ENCODE measurements around the gene ART1. TPM values are rescaled to one million over a fixed set of nuclear protein-coding genes. Genes with fewer than 3 reads are reported as not detected.
A peak's percentile ranks its signal among the peaks of the same experiment; 100 is the strongest.

ART1 gene
- total and polyA plus RNA-seq, 2 experiments from 2014 or later: 0.30 TPM; not detected in 1

DNA sequence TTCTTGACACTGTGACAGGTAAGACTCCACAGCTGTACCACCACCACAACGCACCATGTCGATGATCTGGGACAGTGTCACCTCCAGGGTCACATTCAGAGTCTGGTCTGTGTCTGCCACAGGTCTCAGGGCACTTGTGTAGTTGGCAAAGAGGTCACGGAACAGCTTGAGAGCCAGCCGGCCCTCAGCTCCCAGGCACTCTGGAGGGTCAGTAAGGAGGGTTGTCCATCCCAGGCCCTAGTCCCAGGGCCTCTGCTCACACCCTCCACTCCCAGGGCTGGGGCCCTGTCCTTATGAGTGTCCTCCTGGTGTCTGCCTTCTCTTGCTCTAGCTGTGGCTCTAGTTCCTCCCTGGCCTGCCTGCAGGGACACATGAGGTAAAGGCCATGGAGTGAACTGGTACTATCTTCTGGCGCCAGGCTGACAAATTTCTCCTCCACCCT is 24.8 kb downstream of the ART1 start:
- Histone ChIP-seq H3K9me3 (ENCODE audit: low read depth) (no peaks in the 10 kb centered on the region), H3K27me3 (no peaks in the 10 kb centered on the region), H3K27ac (peak overlapping the region; percentile 68), H3K36me3 (peaks cover 15% of the 10 kb centered on the region), H3K4me1 (ENCODE audit: low read depth) (peaks cover 9% of the 10 kb centered on the region), H3K4me3 (no peak overlapping the region)
- DNase-seq (ENCODE audit: low read depth in 1 of 2, low spot score in 1 of 2): peak in 1 of 2 donors; percentile 52
- TF ChIP-seq, protein P1, sequence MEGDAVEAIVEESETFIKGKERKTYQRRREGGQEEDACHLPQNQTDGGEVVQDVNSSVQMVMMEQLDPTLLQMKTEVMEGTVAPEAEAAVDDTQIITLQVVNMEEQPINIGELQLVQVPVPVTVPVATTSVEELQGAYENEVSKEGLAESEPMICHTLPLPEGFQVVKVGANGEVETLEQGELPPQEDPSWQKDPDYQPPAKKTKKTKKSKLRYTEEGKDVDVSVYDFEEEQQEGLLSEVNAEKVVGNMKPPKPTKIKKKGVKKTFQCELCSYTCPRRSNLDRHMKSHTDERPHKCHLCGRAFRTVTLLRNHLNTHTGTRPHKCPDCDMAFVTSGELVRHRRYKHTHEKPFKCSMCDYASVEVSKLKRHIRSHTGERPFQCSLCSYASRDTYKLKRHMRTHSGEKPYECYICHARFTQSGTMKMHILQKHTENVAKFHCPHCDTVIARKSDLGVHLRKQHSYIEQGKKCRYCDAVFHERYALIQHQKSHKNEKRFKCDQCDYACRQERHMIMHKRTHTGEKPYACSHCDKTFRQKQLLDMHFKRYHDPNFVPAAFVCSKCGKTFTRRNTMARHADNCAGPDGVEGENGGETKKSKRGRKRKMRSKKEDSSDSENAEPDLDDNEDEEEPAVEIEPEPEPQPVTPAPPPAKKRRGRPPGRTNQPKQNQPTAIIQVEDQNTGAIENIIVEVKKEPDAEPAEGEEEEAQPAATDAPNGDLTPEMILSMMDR (IDR thresholded peaks at IDR 0.05; ENCODE audit: low read depth, low read length): no peak

DNA sequence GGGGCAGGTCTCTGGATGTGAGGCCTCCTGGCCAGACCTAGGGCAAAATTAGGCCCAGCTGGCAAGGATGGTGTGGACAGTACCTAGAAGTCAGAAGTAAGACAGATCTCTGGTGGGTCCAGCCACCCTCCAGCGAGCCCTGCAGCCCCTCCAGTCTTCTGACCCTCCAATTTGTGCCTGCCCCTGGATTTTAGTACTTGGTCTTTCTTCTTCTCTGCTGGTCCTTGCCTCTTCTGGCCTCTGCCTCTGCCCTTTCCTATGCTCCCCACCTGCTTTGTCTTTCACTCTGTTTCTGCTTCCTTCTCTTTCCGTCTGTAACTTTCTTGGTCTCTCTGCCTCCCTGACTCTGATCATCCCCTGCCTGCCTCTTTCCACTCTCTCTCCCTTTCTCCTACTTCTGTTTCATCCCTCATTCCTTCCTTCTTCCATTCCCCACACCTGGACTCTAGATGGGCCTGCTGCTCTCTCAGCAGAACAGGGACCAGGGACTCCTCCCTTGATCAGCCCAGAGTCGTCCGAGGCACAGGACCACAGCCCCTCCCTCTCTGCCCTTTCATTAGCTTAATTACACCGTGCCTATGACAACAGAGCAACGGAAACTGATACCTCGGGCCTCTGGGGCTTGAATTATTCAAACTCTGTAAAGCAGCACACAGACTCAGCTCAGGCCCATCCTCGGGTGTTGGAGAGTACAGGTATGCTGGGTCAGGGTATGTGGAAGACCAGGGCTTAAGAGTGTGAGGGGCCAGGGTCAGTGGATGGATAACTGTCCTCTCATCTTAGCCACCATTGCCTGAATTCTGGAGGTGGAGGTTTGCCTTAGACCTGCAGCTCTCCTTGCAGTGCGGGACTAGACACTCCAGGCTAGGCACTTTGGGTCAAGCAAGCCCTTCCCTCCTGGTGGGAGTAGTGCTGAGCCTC is 26.7 kb downstream of the ART1 start, which contains the start of gene CHRNA10:
Gene CHRNA10, minus strand, starts transcription at position 51 of the 921 bp plus-strand sequence. CDS start 72 bp downstream, outside the sequence.
- peak in 1 of 2 donors; percentile 2 for DNase-seq (ENCODE audit: low read depth in 1 of 2, low spot score in 1 of 2)
- Histone ChIP-seq H3K9me3 (ENCODE audit: low read depth) (no peaks in the 10 kb centered on the region), H3K27ac (peak within 1 kb of the TSS; percentile 68), H3K27me3 (no peaks in the 10 kb centered on the region), H3K4me3 (no peak within 1 kb of the TSS), H3K4me1 (ENCODE audit: low read depth) (peaks cover 9% of the 10 kb centered on the region), H3K36me3 (peaks cover 29% of the 10 kb centered on the region)
- TF ChIP-seq, protein P1 (IDR thresholded peaks at IDR 0.05; ENCODE audit: low read depth, low read length): no peak

DNA sequence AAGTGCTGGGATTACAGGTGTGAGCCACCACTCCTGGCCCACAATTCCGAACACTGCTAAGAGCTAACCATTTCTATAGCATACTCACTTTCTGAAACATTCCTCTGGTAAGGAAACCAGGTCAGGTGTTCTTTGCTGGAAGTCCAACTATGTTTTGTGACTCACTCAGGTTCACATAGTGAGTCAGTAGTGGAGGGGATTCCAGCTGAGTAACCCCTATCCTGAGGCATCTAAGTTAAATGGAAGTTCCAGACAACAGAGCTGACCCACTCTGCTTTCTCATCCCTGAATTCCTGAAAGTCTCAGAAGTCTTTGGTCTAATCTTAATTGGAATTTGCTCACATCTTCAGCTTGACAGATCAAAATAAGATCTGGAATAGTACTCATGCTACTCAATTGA is 29.3 kb downstream of the ART1 start:
- peaks cover 9% of the 10 kb centered on the region for H3K4me1 ChIP-seq (ENCODE audit: low read depth)
- H3K4me3 ChIP-seq: no peak overlapping the region
- H3K9me3 ChIP-seq (ENCODE audit: low read depth): no peaks in the 10 kb centered on the region
- H3K27me3 ChIP-seq: no peaks in the 10 kb centered on the region
- H3K36me3 ChIP-seq: peaks cover 49% of the 10 kb centered on the region
- no peak for DNase-seq (ENCODE audit: low read depth in 1 of 2, low spot score in 1 of 2)
- TF ChIP-seq, protein P1 (IDR thresholded peaks at IDR 0.05; ENCODE audit: low read depth, low read length): no peak
- H3K27ac ChIP-seq: no peak overlapping the region

DNA sequence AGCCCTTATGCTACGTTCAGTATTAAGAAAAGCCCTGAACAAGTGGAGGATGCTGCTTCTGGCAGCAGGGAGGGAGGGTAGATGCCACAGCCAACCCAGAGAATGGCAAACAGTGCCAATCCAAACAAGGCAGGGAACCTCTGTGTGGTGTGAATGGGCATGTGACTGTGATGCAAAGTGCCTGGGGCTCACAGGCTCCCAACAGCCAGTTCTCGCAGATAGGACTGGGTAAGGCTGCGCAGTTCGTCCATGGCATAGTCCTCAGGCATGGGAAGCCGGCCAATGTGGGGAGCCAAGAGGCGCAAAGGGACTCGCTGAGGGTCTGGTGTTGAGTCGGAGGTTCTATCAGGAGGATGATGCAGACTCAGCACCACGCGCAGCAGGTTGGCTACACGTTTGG is 31.0 kb downstream of the ART1 start:
- no peaks in the 10 kb centered on the region for H3K4me1 ChIP-seq (ENCODE audit: low read depth)

DNA sequence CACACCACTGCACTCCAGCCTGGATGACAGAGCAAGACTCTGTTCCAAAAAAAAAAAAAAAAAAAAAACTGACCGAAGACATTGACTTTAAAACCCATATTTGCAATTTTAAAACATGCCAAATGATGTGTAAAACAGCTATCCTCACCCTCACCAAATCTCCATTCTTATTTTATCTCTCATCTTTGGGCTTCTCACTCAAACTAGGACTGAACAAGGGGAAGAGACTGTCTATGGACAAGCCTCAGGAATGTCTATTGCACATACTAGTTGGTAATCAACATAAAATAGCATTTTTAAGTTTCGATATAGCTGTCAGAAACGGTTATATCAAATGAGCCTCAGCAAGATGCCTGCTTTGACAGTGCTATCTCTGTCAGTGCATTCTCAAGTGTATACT is 34.1 kb downstream of the ART1 start:
- TF ChIP-seq, protein P1 (IDR thresholded peaks at IDR 0.05; ENCODE audit: low read depth, low read length): no peak
- no peak for DNase-seq (ENCODE audit: low read depth in 1 of 2, low spot score in 1 of 2)
- no peak overlapping the region for H3K4me3 ChIP-seq
- no peaks in the 10 kb centered on the region for H3K27me3 ChIP-seq
- H3K4me1 ChIP-seq (ENCODE audit: low read depth): no peaks in the 10 kb centered on the region
- H3K9me3 ChIP-seq (ENCODE audit: low read depth): no peaks in the 10 kb centered on the region
- H3K36me3 ChIP-seq: peaks cover 75% of the 10 kb centered on the region
- no peak overlapping the region for H3K27ac ChIP-seq

More for the DNA sequence above, 31.0 kb downstream of the ART1 start:
- H3K36me3 ChIP-seq: peaks cover 61% of the 10 kb centered on the region
- H3K4me3 ChIP-seq: no peak overlapping the region
- H3K27ac ChIP-seq: no peak overlapping the region
- TF ChIP-seq, protein P1 (IDR thresholded peaks at IDR 0.05; ENCODE audit: low read depth, low read length): no peak
- H3K9me3 ChIP-seq (ENCODE audit: low read depth): no peaks in the 10 kb centered on the region
- H3K27me3 ChIP-seq: no peaks in the 10 kb centered on the region
- DNase-seq (ENCODE audit: low read depth in 1 of 2, low spot score in 1 of 2): no peak

Data from cardiac muscle cell (in vitro differentiated cells and primary cell).